RWPE2 (cell line): ENCODE results near the gene CBX2.

Experiments used
- ATAC-seq: fragments of 200-7000 bp; cut with Tn5 transposase; 3 replicates; pipeline ENCODE4 v1.9.1; 2021; ENCODE audit warnings: low read depth
- DNase-seq: peaks from one replicate; pipeline ENCODE4 v3.0.0-alpha.2; 2020; ENCODE audit warnings: low spot score
- H3K27ac ChIP-seq: fragments of 450-650 bp; 2 replicates; pipeline ENCODE4 v1.5.1; 2017; ENCODE audit warnings: mild to moderate bottlenecking; ENCODE audit not compliant: poor library complexity, severe bottlenecking
- H3K27me3 ChIP-seq: fragments of 250-450 bp; sonication (Bioruptor Pico); 2 replicates; pipeline ENCODE4 v1.5.1; 2021; ENCODE audit warnings: mild to moderate bottlenecking, moderate library complexity; ENCODE audit not compliant: insufficient read depth, poor library complexity, severe bottlenecking
- H3K36me3 ChIP-seq: fragments of 250-450 bp; sonication (Bioruptor Pico); 2 replicates; pipeline ENCODE4 v1.5.1; 2020; ENCODE audit warnings: low read depth, mild to moderate bottlenecking, moderate library complexity
- H3K4me1 ChIP-seq: fragments of 250-450 bp; sonication (Bioruptor Pico); 2 replicates; pipeline ENCODE4 v1.5.1; 2021; ENCODE audit warnings: mild to moderate bottlenecking, moderate library complexity; ENCODE audit not compliant: insufficient read depth, poor library complexity, severe bottlenecking
- H3K4me3 ChIP-seq: fragments of 250-450 bp; sonication (Bioruptor Pico); 2 replicates; pipeline ENCODE4 v1.5.1; 2021; ENCODE audit warnings: mild to moderate bottlenecking, moderate library complexity; ENCODE audit not compliant: severe bottlenecking
- H3K9me3 ChIP-seq: fragments of 250-450 bp; sonication (Bioruptor Pico); 2 replicates; pipeline ENCODE4 v1.5.1; 2021; ENCODE audit warnings: mild to moderate bottlenecking, moderate library complexity; ENCODE audit not compliant: severe bottlenecking
- TF ChIP-seq, protein P1 (sequence below): fragments of 450-650 bp; IDR thresholded peaks from one replicate; pipeline ENCODE4 v1.5.1; 2017; ENCODE audit warnings: mild to moderate bottlenecking, moderate library complexity; ENCODE audit not compliant: poor library complexity, severe bottlenecking

CBX2 gene

DNA sequence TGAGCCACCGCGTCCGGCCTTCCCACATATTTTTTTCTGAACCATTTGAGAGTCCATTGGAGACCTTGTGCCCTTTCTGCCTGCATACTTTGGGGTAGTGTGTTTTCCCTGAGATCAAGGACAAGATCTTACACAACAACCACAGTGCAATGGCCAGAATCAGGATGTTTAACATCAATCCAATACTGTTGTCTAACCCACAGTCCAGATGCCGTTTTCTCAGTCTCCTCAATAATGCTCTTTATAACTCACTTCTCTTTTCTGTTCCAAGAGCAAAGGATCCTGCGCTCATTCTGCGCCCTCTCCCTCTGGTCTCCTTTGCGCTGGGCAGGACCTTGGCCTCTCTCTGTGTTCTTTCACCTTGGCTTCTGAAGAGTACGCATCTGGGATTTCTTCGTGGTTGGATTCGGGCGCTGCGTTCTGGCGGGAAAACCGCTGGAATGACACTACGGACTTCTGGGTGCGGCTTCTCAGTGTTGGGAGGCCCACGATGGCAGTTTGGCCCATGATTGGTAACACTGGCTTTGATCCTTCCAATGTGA is 44.7 kb downstream of the CBX2 start:
- Histone ChIP-seq H3K4me1 (no peaks in the 10 kb centered on the region), H3K27me3 (no peaks in the 10 kb centered on the region), H3K4me3 (no peak overlapping the region), H3K36me3 (no peaks in the 10 kb centered on the region), H3K27ac (no peak overlapping the region), H3K9me3 (no peaks in the 10 kb centered on the region)
- TF ChIP-seq, protein P1, sequence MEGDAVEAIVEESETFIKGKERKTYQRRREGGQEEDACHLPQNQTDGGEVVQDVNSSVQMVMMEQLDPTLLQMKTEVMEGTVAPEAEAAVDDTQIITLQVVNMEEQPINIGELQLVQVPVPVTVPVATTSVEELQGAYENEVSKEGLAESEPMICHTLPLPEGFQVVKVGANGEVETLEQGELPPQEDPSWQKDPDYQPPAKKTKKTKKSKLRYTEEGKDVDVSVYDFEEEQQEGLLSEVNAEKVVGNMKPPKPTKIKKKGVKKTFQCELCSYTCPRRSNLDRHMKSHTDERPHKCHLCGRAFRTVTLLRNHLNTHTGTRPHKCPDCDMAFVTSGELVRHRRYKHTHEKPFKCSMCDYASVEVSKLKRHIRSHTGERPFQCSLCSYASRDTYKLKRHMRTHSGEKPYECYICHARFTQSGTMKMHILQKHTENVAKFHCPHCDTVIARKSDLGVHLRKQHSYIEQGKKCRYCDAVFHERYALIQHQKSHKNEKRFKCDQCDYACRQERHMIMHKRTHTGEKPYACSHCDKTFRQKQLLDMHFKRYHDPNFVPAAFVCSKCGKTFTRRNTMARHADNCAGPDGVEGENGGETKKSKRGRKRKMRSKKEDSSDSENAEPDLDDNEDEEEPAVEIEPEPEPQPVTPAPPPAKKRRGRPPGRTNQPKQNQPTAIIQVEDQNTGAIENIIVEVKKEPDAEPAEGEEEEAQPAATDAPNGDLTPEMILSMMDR: no peak
- DNase-seq (no peak), ATAC-seq (no peak)

DNA sequence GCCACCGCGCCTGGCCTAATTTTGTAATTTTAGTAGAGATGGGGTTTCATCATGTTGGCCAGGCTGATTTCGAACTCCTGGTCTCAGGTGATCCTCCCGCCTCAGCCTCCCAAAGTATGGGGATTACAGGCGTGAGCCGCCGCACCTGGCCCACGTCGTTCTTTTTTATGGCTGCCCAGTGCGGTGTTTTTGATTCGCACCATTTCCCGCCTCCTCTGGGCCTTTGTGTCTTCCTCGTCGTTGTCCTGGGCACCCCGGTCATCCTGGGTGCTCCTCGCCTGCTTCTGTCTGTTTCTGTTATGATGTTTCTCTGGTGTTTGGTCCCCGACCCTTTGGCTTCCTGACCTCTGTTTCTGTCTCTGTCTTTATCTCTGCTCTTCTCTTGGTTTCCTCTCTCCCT is 46.3 kb downstream of the CBX2 start:
- H3K4me1 ChIP-seq: no peaks in the 10 kb centered on the region

DNA sequence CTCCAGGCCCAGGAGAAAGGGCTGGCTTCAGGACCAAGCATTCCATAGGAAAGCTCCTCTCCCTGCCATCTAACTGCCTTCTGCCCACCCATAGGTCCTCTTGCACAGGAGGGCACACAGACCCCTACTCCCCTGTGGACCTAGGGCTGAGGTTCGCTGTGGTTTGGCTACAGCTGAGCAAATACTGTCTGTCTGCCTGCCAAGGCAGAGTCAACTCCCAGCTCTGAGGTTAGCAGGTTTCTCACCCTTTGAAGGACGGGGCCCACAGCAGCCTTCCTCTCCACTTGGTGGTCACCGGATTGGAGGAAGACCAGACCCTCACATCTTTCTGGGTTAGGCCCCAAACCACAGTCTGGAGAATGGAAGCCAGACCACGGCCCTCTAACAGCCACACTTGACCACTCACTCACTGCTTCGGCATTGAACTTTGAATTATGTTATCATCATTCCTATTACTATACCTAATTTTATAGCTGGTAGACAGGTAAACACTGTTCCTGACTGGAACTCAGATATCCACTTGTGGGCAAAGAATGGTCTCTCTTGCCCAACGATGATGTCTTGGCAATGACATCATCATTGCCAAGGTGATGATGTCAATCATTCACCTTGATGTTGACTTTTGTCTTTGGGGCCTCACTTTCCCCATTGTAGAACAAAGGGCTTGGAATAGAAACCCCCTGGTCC is 47.1 kb downstream of the CBX2 start:
- Histone ChIP-seq H3K9me3 (no peaks in the 10 kb centered on the region), H3K36me3 (no peaks in the 10 kb centered on the region), H3K4me1 (no peaks in the 10 kb centered on the region), H3K27me3 (no peaks in the 10 kb centered on the region), H3K4me3 (no peak overlapping the region), H3K27ac (no peak overlapping the region)
- TF ChIP-seq, protein P1: no peak
- DNase-seq (no peak), ATAC-seq (no peak)

More for the DNA sequence above, 46.3 kb downstream of the CBX2 start:
- no peaks in the 10 kb centered on the region for H3K9me3 ChIP-seq
- TF ChIP-seq, protein P1: no peak
- DNase-seq: no peak
- no peak overlapping the region for H3K27ac ChIP-seq
- H3K36me3 ChIP-seq: no peaks in the 10 kb centered on the region
- no peak for ATAC-seq
- H3K27me3 ChIP-seq: no peaks in the 10 kb centered on the region
- no peak overlapping the region for H3K4me3 ChIP-seq

DNA sequence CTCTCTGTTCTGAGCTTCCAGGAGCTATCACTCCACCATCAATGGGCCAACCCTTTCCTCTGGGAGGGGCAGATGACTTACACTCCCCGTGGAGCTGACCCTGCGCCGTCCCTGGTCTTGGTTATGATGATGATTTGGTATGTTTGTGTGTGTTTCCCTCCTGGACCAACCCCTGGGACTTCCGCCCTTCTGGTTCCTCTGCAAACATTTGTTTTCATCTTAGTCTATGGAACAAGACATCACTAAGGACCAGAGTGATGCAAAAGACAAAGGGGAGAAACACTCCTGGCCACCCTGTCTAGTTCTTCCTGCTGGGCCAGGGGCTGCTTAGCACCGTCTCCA is 47.6 kb downstream of the CBX2 start:
- TF ChIP-seq, protein P1: no peak

DNA sequence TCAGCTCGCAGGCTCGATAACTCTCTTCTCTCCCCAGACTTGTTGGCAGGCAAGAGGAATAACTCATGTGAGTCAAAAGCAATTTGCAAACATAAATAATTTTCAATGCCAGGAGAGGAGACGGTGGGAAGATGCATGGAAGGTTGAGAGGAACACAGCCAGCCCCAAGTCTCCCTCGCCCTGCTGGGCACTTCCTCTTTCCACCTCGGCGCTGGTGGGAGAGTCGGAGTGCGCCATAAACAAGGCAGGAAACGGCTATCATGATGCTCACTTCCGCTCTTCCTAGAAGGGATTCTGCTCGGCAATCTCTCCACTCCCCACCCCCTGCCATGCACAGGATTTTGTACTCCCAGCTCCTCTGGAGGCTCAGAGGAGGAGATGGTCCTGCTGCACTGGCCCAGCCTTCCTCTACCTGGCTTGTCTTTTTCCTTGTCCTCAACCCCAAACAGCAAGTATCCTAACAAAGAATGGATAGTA is 48.3 kb downstream of the CBX2 start:
- DNase-seq: no peak
- H3K27me3 ChIP-seq: no peaks in the 10 kb centered on the region
- H3K4me3 ChIP-seq: no peak overlapping the region
- no peaks in the 10 kb centered on the region for H3K36me3 ChIP-seq
- no peak for ATAC-seq
- no peaks in the 10 kb centered on the region for H3K4me1 ChIP-seq
- TF ChIP-seq, protein P1: no peak
- H3K27ac ChIP-seq: no peak overlapping the region
- no peaks in the 10 kb centered on the region for H3K9me3 ChIP-seq

More for the DNA sequence above, 47.6 kb downstream of the CBX2 start:
- Histone ChIP-seq H3K27ac (no peak overlapping the region), H3K4me1 (no peaks in the 10 kb centered on the region), H3K27me3 (no peaks in the 10 kb centered on the region), H3K9me3 (no peaks in the 10 kb centered on the region), H3K4me3 (no peak overlapping the region), H3K36me3 (no peaks in the 10 kb centered on the region)
- DNase-seq: no peak
- no peak for ATAC-seq
